IMR-90 (cell line): ENCODE data around the gene FARP1. TPM values are rescaled to one million over a fixed set of nuclear protein-coding genes. Genes with fewer than 3 reads are reported as not detected.
A peak's percentile ranks its signal among the peaks of the same experiment; 100 is the strongest.

Experiments
- ATAC-seq: fragments of 200-7000 bp; cut with Tn5 transposase; 2 replicates; pipeline ENCODE4 v1.9.1; 2020; ENCODE audit warnings: low read depth, mild to moderate bottlenecking, moderate library complexity
- BruUV-seq: library from RNA; stranded (reverse); fragments of 400-500 nt; replicated peaks from 2 replicates; lab custom pipeline; 2021; lab: Mats Ljungman, UMichigan
- CTCF ChIA-PET: fragments of 300-600 bp; formaldehyde crosslinking; extraction: SDS; loops from one replicate; lab custom pipeline; 2021; ENCODE audit warnings: antibody characterized with exemption; lab: Yijun Ruan, JAX
- POLR2A ChIA-PET: fragments of 300-600 bp; sonication (Branson Sonifier 250); formaldehyde crosslinking; loops from one replicate; lab custom pipeline; 2022; ENCODE audit warnings: antibody characterized with exemption; ENCODE audit not compliant: unreplicated experiment; lab: Charles Lee
- DNase-seq: peaks from one replicate; pipeline ENCODE4 v3.0.0; 2013
- H2AFZ ChIP-seq: replicated peaks from 2 replicates; pipeline ENCODE3; 2013; ENCODE audit warnings: low read length, mild to moderate bottlenecking; ENCODE audit not compliant: poor library complexity
- H2AK5ac ChIP-seq: 2 replicates; pipeline ENCODE4 v1.6.1; 2013; ENCODE audit warnings: low read depth, low read length, inconsistent platforms
- H2AK9ac ChIP-seq: replicated peaks from 2 replicates; pipeline ENCODE3; 2013; ENCODE audit warnings: mild to moderate bottlenecking, low read depth, low read length, moderate library complexity; ENCODE audit not compliant: poor library complexity
- H2BK120ac ChIP-seq: 2 replicates; pipeline ENCODE4 v1.6.1; 2013; ENCODE audit warnings: low read depth, low read length, inconsistent platforms
- H2BK15ac ChIP-seq: 3 replicates; pipeline ENCODE4 v1.6.1; 2013; ENCODE audit warnings: low read depth, low read length, inconsistent platforms
- H2BK20ac ChIP-seq: 2 replicates; pipeline ENCODE4 v1.6.1; 2013; ENCODE audit warnings: low read depth, mild to moderate bottlenecking, inconsistent platforms, low read length, moderate library complexity
- H2BK5ac ChIP-seq: 2 replicates; pipeline ENCODE4 v1.6.1; 2013; ENCODE audit warnings: mild to moderate bottlenecking, low read depth, low read length, inconsistent platforms; ENCODE audit not compliant: poor library complexity, severe bottlenecking
- H3K14ac ChIP-seq: replicated peaks from 2 replicates; pipeline ENCODE4 v1.6.1; 2013; ENCODE audit warnings: low read depth, low read length, inconsistent platforms
- H3K18ac ChIP-seq: 2 replicates; pipeline ENCODE4 v1.6.1; 2013; ENCODE audit warnings: low read depth, low read length, control low read depth
- H3K23ac ChIP-seq: 2 replicates; pipeline ENCODE4 v1.6.1; 2013; ENCODE audit warnings: low read depth, low read length, inconsistent platforms
- H3K27ac ChIP-seq: 2 replicates; pipeline ENCODE4 v1.5.1; 2013; ENCODE audit warnings: mild to moderate bottlenecking, control low read depth, low read length; ENCODE audit not compliant: insufficient read depth
- H3K27me3 ChIP-seq: 2 replicates; pipeline ENCODE4 v1.6.1; 2013; ENCODE audit warnings: low read length; ENCODE audit not compliant: control insufficient read depth, insufficient read depth
- H3K36me3 ChIP-seq: 2 replicates; pipeline ENCODE4 v1.6.1; 2013; ENCODE audit warnings: low read length, mixed read lengths; ENCODE audit not compliant: control insufficient read depth, insufficient read depth
- H3K4ac ChIP-seq: 2 replicates; pipeline ENCODE4 v1.6.1; 2013; ENCODE audit warnings: low read depth, low read length, inconsistent platforms
- H3K4me1 ChIP-seq: 2 replicates; pipeline ENCODE4 v1.6.1; 2013; ENCODE audit warnings: low read length, mixed read lengths; ENCODE audit not compliant: control insufficient read depth, insufficient read depth
- H3K4me2 ChIP-seq: 2 replicates; pipeline ENCODE4 v1.6.1; 2013; ENCODE audit warnings: low read depth, mild to moderate bottlenecking, control low read depth, low read length, moderate library complexity
- H3K4me3 ChIP-seq: 2 replicates; pipeline ENCODE4 v1.5.1; 2013; ENCODE audit warnings: low read depth, mild to moderate bottlenecking, control low read depth, low read length, moderate library complexity; ENCODE audit not compliant: insufficient read depth
- H3K56ac ChIP-seq: 2 replicates; pipeline ENCODE4 v1.6.1; 2013; ENCODE audit warnings: low read length, inconsistent platforms; ENCODE audit not compliant: insufficient read depth; ENCODE audit errors: extremely low read depth
- H3K79me1 ChIP-seq, 2 experiments: 2 replicates each; pipeline ENCODE4 v1.6.1; 2013; ENCODE audit warnings: low read length in 2 of 2, inconsistent platforms in 1 of 2, low read depth in 1 of 2
- H3K9ac ChIP-seq: 2 replicates; pipeline ENCODE4 v1.6.1; 2013; ENCODE audit warnings: low read depth, low read length, control low read depth
- H3K9me1 ChIP-seq: 2 replicates; pipeline ENCODE4 v1.6.1; 2013; ENCODE audit warnings: low read length, inconsistent platforms; ENCODE audit not compliant: insufficient read depth
- H3K9me3 ChIP-seq: 2 replicates; pipeline ENCODE4 v1.6.1; 2013; ENCODE audit warnings: low read length; ENCODE audit not compliant: control insufficient read depth, insufficient read depth
- H4K20me1 ChIP-seq: 2 replicates; pipeline ENCODE4 v1.6.1; 2013; ENCODE audit warnings: low read length, inconsistent platforms; ENCODE audit not compliant: insufficient read depth
- H4K5ac ChIP-seq: 2 replicates; pipeline ENCODE4 v1.6.1; 2013; ENCODE audit warnings: mild to moderate bottlenecking, low read depth, low read length, control low read depth
- H4K8ac ChIP-seq, 2 experiments: 2 replicates each; pipeline ENCODE4 v1.6.1; 2013; ENCODE audit warnings: low read depth in 2 of 2, low read length in 2 of 2, control low read depth in 1 of 2, inconsistent platforms in 1 of 2
- H4K91ac ChIP-seq: 2 replicates; pipeline ENCODE4 v1.6.1; 2013; ENCODE audit warnings: low read depth, low read length, inconsistent platforms; ENCODE audit not compliant: insufficient read depth
- BHLHE40 ChIP-seq: fragments of 150-350 bp; IDR thresholded peaks from 2 replicates; pipeline ENCODE4 v1.6.1; 2016; ENCODE audit warnings: mild to moderate bottlenecking, low read depth, low read length
- CHD1 ChIP-seq: IDR thresholded peaks from 2 replicates; pipeline ENCODE4 v1.6.1; 2012; ENCODE audit warnings: low read depth, low read length, improper control_type of control experiment
- FOS ChIP-seq: fragments of 150-350 bp; IDR thresholded peaks from 2 replicates; pipeline ENCODE4 v1.6.1; 2016; ENCODE audit warnings: low read depth, low read length
- MAFK ChIP-seq: IDR thresholded peaks from 2 replicates; pipeline ENCODE4 v1.6.1; 2012; ENCODE audit warnings: low read depth, low read length, improper control_type of control experiment
- MAZ ChIP-seq: IDR thresholded peaks from 2 replicates; pipeline ENCODE4 v1.6.1; 2012; ENCODE audit warnings: low read depth, mild to moderate bottlenecking, low read length, improper control_type of control experiment, moderate library complexity, borderline replicate concordance
- MXI1 ChIP-seq: IDR thresholded peaks from 2 replicates; pipeline ENCODE4 v1.6.1; 2012; ENCODE audit warnings: low read depth, mild to moderate bottlenecking, low read length, moderate library complexity, borderline replicate concordance
- POLR2A ChIP-seq: IDR thresholded peaks from 2 replicates; pipeline ENCODE4 v1.6.1; 2012; ENCODE audit warnings: mild to moderate bottlenecking, low read depth, low read length
- RAD21 ChIP-seq: IDR thresholded peaks from 2 replicates; pipeline ENCODE4 v1.6.1; 2012; ENCODE audit warnings: low read length, improper control_type of control experiment
- RCOR1 ChIP-seq: IDR thresholded peaks from 2 replicates; pipeline ENCODE4 v1.6.1; 2012; ENCODE audit warnings: mild to moderate bottlenecking, low read length, improper control_type of control experiment; ENCODE audit not compliant: insufficient replicate concordance
- RFX5 ChIP-seq: IDR thresholded peaks from 2 replicates; pipeline ENCODE4 v1.8.0; 2012; ENCODE audit warnings: low read depth, mild to moderate bottlenecking, low read length, moderate library complexity
- SMC3 ChIP-seq: fragments of 150-350 bp; IDR thresholded peaks from 2 replicates; pipeline ENCODE4 v1.6.1; 2016; ENCODE audit warnings: low read depth, mild to moderate bottlenecking, antibody characterized with exemption, low read length, moderate library complexity
- WGBS, 2 experiments: methylation state at CpG; one replicate each; pipeline versions ENCODE4 v1.1.5 to v1.1.7; 2013; ENCODE audit warnings: missing lambda C conversion rate in 2 of 2; ENCODE audit not compliant: insufficient read length in 1 of 2; ENCODE audit errors: extremely low coverage in 2 of 2; 5-methylcytosine and 5-hydroxymethylcytosine counted together
- dilution Hi-C: fragments of 300-500 bp; cut with HindIII; formaldehyde crosslinking; loops from one replicate; pipeline ENCODE4 v1.14.3; 2018; ENCODE audit warnings: low sequenced_read_pairs; ENCODE audit not compliant: unreplicated experiment
- in situ Hi-C: fragments of 300-500 bp; cut with MboI; formaldehyde crosslinking; loops from 3 replicates; pipeline ENCODE4 v1.14.3; 2019; ENCODE audit warnings: low sequenced_read_pairs, inconsistent platforms, mixed read lengths
- intact Hi-C: fragments of 100-400 bp; cut with micrococcal nuclease; formaldehyde crosslinking; loops from 2 replicates; pipeline ENCODE4 v1.10.0; 2022
- polyA plus RNA-seq, 3 experiments: library from polyadenylated mRNA; depleted of rRNA; stranded (reverse); fragments of >200 nt; gene quantifications; 2 replicates each; pipeline ENCODE4 v1.2.3, GENCODE V29; 2012; ENCODE audit warnings: low replicate concordance in 1 of 3
- total RNA-seq: library from RNA; depleted of rRNA; stranded (reverse); fragments of >200 nt; gene quantifications from 2 replicates; pipeline ENCODE4 v1.2.3, GENCODE V29; 2012
- TF ChIP-seq, protein P1 (sequence below): fragments of 150-350 bp; IDR thresholded peaks from 2 replicates; pipeline ENCODE4 v1.6.1; 2017; ENCODE audit warnings: mild to moderate bottlenecking, antibody characterized with exemption, low read length, low read depth
- TF ChIP-seq, protein P2 (sequence below): conservative IDR thresholded peaks from 2 replicates; pipeline ENCODE4 v1.5.1; 2012; ENCODE audit warnings: mild to moderate bottlenecking, low read depth, low read length, improper control_type of control experiment

Gene FARP1
- total and polyA plus RNA-seq, 2 of the 4 experiments (the other 2 are of a cell fraction), result 39.6 to 57.0 TPM

DNA sequence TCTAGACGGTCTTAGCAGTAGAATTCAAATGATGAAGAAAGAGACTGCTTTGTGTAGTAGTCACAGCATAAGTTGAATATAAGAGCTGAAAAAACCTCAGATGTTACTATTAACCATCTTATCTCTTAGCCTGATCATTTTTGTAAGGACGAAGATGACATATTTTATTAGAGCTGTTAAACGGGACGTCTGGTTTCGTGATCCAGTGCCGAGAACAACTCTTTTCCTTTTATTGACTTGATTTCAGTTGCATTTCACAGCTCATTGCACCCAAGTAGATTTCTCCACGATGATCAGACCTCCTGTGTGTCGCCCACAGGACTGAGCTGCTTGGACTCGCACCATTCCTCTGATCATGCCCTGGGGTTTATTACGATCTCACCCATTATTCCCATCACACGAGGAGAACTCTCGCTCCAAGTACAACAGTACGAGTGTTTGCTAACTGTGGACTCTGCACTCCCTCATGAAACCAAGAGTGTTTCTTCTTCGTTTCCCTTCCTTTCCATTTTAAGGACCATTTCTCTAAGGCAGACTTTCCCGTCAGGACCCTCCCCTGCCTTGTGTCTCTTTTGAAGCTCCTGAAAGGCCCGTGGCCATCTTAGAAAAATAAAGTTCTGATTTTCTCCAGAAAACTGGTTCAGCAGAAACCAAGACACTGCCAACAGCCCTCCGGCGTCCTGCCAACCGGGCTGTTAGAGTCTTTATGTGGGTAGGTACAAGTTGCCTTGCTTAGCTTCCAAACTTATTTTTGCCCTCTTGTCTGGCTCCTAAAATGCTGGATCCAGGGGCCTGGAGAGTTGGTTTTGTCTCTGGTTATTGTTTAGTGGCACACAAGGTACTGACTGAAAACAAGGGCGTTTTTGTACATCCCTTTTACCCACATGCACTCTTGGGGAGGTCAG, 82.4 kb downstream of the FARP1 start:
- no peak overlapping the region for H4K5ac ChIP-seq
- H2BK20ac ChIP-seq, result no peak overlapping the region; the same call in 1 of the 2 replicates
- H2AK5ac ChIP-seq, result peak overlapping the region; percentile 36; the same call in 1 of the 2 replicates
- H2BK5ac ChIP-seq, result no peak overlapping the region
- H2BK15ac ChIP-seq, result no peak overlapping the region
- H3K27ac ChIP-seq, result no peak overlapping the region
- no peak overlapping the region for H2AFZ ChIP-seq
- no peak overlapping the region; the same call in 1 of the 2 replicates for H4K91ac ChIP-seq
- dilution Hi-C loops (no loop called here), intact Hi-C loops (no loop called here), in situ Hi-C loops (no loop called here)
- no peak overlapping the region; a peak in 1 of 4 replicates for H4K8ac ChIP-seq
- ChIA-PET CTCF (interaction anchor here (1.1 kb wide), 1 partner anchor 37 kb away, joined by 3 read pairs; no protein-coding TSS in a partner anchor), POLR2A (no interaction called here)
- no peak overlapping the region for H3K9ac ChIP-seq
- DNase-seq, result no peak
- H3K23ac ChIP-seq, result no peak overlapping the region
- no peak overlapping the region for H3K14ac ChIP-seq
- no peak overlapping the region for H3K4me3 ChIP-seq
- H3K27me3 ChIP-seq, result no peaks in the 10 kb centered on the region
- no peak overlapping the region for H2AK9ac ChIP-seq
- no peak overlapping the region for H3K4me2 ChIP-seq
- 0 out of 2 replicates have a peak overlapping the region, but pooled peaks have one; percentile 30 for H3K18ac ChIP-seq
- H3K9me1 ChIP-seq, result peaks cover 28% of the 10 kb centered on the region
- 94% methylated on average over 12 of the region's 20 CpGs; no CpG with 5 or more reads in 1 of the 2 experiments for WGBS, 2 experiments
- peaks cover 66 to 87% of the 10 kb centered on the region in 2 experiments for H3K79me1 ChIP-seq
- peaks cover 16% of the 10 kb centered on the region for H4K20me1 ChIP-seq
- no peak overlapping the region for H2BK120ac ChIP-seq
- H3K56ac ChIP-seq, result no peak overlapping the region
- H3K4ac ChIP-seq, result peak overlapping the region; percentile 34; the same call in 1 of the 2 replicates
- H3K36me3 ChIP-seq, result peaks cover 12% of the 10 kb centered on the region
- H3K9me3 ChIP-seq, result no peaks in the 10 kb centered on the region
- ATAC-seq, result no peak
- no TSS peak for BruUV-seq
- TF ChIP-seq SMC3 (no peak), RAD21 (no peak), RCOR1 (no peak), BHLHE40 (no peak), RFX5 (no peak), MXI1 (no peak), MAZ (no peak), POLR2A (no peak), MAFK (no peak), CHD1 (no peak), FOS (no peak)
- TF ChIP-seq, protein P1, sequence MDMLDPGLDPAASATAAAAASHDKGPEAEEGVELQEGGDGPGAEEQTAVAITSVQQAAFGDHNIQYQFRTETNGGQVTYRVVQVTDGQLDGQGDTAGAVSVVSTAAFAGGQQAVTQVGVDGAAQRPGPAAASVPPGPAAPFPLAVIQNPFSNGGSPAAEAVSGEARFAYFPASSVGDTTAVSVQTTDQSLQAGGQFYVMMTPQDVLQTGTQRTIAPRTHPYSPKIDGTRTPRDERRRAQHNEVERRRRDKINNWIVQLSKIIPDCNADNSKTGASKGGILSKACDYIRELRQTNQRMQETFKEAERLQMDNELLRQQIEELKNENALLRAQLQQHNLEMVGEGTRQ, result no peak
- TF ChIP-seq, protein P2, sequence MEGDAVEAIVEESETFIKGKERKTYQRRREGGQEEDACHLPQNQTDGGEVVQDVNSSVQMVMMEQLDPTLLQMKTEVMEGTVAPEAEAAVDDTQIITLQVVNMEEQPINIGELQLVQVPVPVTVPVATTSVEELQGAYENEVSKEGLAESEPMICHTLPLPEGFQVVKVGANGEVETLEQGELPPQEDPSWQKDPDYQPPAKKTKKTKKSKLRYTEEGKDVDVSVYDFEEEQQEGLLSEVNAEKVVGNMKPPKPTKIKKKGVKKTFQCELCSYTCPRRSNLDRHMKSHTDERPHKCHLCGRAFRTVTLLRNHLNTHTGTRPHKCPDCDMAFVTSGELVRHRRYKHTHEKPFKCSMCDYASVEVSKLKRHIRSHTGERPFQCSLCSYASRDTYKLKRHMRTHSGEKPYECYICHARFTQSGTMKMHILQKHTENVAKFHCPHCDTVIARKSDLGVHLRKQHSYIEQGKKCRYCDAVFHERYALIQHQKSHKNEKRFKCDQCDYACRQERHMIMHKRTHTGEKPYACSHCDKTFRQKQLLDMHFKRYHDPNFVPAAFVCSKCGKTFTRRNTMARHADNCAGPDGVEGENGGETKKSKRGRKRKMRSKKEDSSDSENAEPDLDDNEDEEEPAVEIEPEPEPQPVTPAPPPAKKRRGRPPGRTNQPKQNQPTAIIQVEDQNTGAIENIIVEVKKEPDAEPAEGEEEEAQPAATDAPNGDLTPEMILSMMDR, result no peak
- H3K4me1 ChIP-seq, result peaks cover 26% of the 10 kb centered on the region
